GM18511 (cell line): ENCODE measurements around the gene MSH6.
"Not testable (repeated sequence)": the region's sequence is repeated elsewhere in the genome, so short reads cannot be mapped to it uniquely, and the experiment has no call there.

ENCODE experiments used
- ATAC-seq: cut with Tn5 transposase; IDR thresholded peaks from one replicate; pipeline ENCODE4 v1.9.1; 2021; ENCODE audit warnings: mild to moderate bottlenecking, moderate library complexity; ENCODE audit not compliant: unreplicated experiment

The MSH6 gene

GRCh38 chr2:47843407-47843806 lies 60.5 kb downstream of the MSH6 start:
- no peak for ATAC-seq

- no peak for ATAC-seq
Observed at GRCh38 chr2:47844162-47844561, 61.2 kb downstream of the MSH6 start.

- no peak for ATAC-seq
Observed at GRCh38 chr2:47849368-47849767, 66.4 kb downstream of the MSH6 start.

- no peak for ATAC-seq
Observed at GRCh38 chr2:47850198-47850597, 67.3 kb downstream of the MSH6 start.

- not testable (repeated sequence) for ATAC-seq
Observed at GRCh38 chr2:47853067-47853777, 70.3 kb downstream of the MSH6 start.
